Karpas-422 (cell line): ENCODE measurements around the gene COX11. TPM values are rescaled to one million over a fixed set of nuclear protein-coding genes. Genes with fewer than 3 reads are reported as not detected.

Experiments
- DNase-seq: peaks from one replicate; pipeline ENCODE4 v3.0.0-alpha.2; 2015
- H2AFZ ChIP-seq: fragments of 200-600 bp; sonication (generic); 2 replicates; pipeline ENCODE4 v1.6.1; 2014; ENCODE audit warnings: antibody characterized with exemption, low read length, mixed read lengths
- H3K27ac ChIP-seq: fragments of 200-600 bp; sonication (generic); 2 replicates; pipeline ENCODE4 v1.5.1; 2014; ENCODE audit warnings: mild to moderate bottlenecking, low read length, moderate library complexity
- H3K27me3 ChIP-seq: fragments of 200-600 bp; sonication (generic); 2 replicates; pipeline ENCODE4 v1.6.1; 2014; ENCODE audit warnings: low read length, mixed read lengths
- H3K36me3 ChIP-seq: fragments of 200-600 bp; sonication (generic); 2 replicates; pipeline ENCODE4 v1.6.1; 2014; ENCODE audit warnings: low read length, mixed read lengths; ENCODE audit not compliant: insufficient read depth
- H3K4me1 ChIP-seq: fragments of 200-600 bp; sonication (generic); 2 replicates; pipeline ENCODE4 v1.6.1; 2014; ENCODE audit warnings: mild to moderate bottlenecking, low read length, mixed read lengths
- H3K4me2 ChIP-seq: fragments of 200-600 bp; sonication (generic); 2 replicates; pipeline ENCODE4 v1.6.1; 2014; ENCODE audit warnings: low read length, low read depth, mild to moderate bottlenecking; ENCODE audit not compliant: poor library complexity, severe bottlenecking
- H3K4me3 ChIP-seq: fragments of 200-600 bp; sonication (generic); 2 replicates; pipeline ENCODE4 v1.5.1; 2014; ENCODE audit warnings: mild to moderate bottlenecking, antibody characterized with exemption, low read length, mixed read lengths
- H3K79me2 ChIP-seq: fragments of 200-600 bp; sonication (generic); 2 replicates; pipeline ENCODE4 v1.6.1; 2014; ENCODE audit warnings: mild to moderate bottlenecking, low read length, mixed read lengths
- H3K9ac ChIP-seq: fragments of 200-600 bp; sonication (generic); 2 replicates; pipeline ENCODE4 v1.6.0; 2014; ENCODE audit warnings: low read length
- H3K9me2 ChIP-seq: fragments of 200-600 bp; sonication (generic), shearing (Covaris generic); replicated peaks from 2 replicates; pipeline ENCODE4 v1.6.0; 2014; ENCODE audit warnings: mild to moderate bottlenecking, low read length, moderate library complexity; ENCODE audit not compliant: insufficient read depth
- H3K9me3 ChIP-seq: fragments of 300-700, 200-600 bp; sonication (generic); 2 replicates; pipeline ENCODE4 v1.6.1; 2014; ENCODE audit warnings: low read length, mixed read lengths
- H4K20me1 ChIP-seq: fragments of 200-600 bp; sonication (generic); 2 replicates; pipeline ENCODE4 v1.6.1; 2014; ENCODE audit warnings: mild to moderate bottlenecking, antibody characterized with exemption, low read length, low read depth; ENCODE audit not compliant: insufficient read depth
- total RNA-seq: library from RNA; depleted of rRNA; stranded (reverse); fragments of >200 nt; shearing (Covaris generic); gene quantifications from 2 replicates; pipeline ENCODE4 v1.2.3, GENCODE V29; 2014; ENCODE audit warnings: low replicate concordance

The COX11 gene
- total RNA-seq, 1 experiment from 2014 or later: 67.1 TPM

GRCh38 chr17:54935471-54935870 is 33.0 kb downstream of the COX11 start:
- no peaks in the 10 kb centered on the region for H3K4me1 ChIP-seq
- H2AFZ ChIP-seq: no peak overlapping the region
- H3K4me2 ChIP-seq: no peak overlapping the region
- no peaks in the 10 kb centered on the region for H4K20me1 ChIP-seq
- no peaks in the 10 kb centered on the region for H3K27me3 ChIP-seq
- no peaks in the 10 kb centered on the region for H3K36me3 ChIP-seq
- H3K27ac ChIP-seq: no peak overlapping the region
- no peaks in the 10 kb centered on the region for H3K79me2 ChIP-seq
- no peaks in the 10 kb centered on the region for H3K9me2 ChIP-seq
- no peak overlapping the region for H3K4me3 ChIP-seq
- no peak for DNase-seq
- H3K9me3 ChIP-seq: no peaks in the 10 kb centered on the region
- H3K9ac ChIP-seq: no peak overlapping the region

GRCh38 chr17:54933921-54934320 is 34.5 kb downstream of the COX11 start:
- Histone ChIP-seq H4K20me1 (no peaks in the 10 kb centered on the region), H3K9ac (no peak overlapping the region), H3K79me2 (no peaks in the 10 kb centered on the region), H3K4me3 (no peak overlapping the region), H3K4me1 (no peaks in the 10 kb centered on the region), H3K36me3 (no peaks in the 10 kb centered on the region), H2AFZ (no peak overlapping the region), H3K9me3 (no peaks in the 10 kb centered on the region), H3K9me2 (no peaks in the 10 kb centered on the region), H3K27me3 (no peaks in the 10 kb centered on the region), H3K4me2 (no peak overlapping the region), H3K27ac (no peak overlapping the region)
- no peak for DNase-seq

GRCh38 chr17:54932711-54933110 is 35.7 kb downstream of the COX11 start:
- Histone ChIP-seq H3K4me2 (no peak overlapping the region), H3K9me2 (no peaks in the 10 kb centered on the region), H3K79me2 (no peaks in the 10 kb centered on the region), H3K27me3 (no peaks in the 10 kb centered on the region), H3K4me3 (no peak overlapping the region), H3K9ac (no peak overlapping the region), H3K36me3 (no peaks in the 10 kb centered on the region), H2AFZ (no peak overlapping the region), H3K27ac (no peak overlapping the region), H3K4me1 (no peaks in the 10 kb centered on the region), H3K9me3 (no peaks in the 10 kb centered on the region), H4K20me1 (no peaks in the 10 kb centered on the region)
- no peak for DNase-seq

GRCh38 chr17:54927525-54927924 is 40.9 kb downstream of the COX11 start:
- no peaks in the 10 kb centered on the region for H3K79me2 ChIP-seq
- no peaks in the 10 kb centered on the region for H3K36me3 ChIP-seq
- H3K27me3 ChIP-seq: no peaks in the 10 kb centered on the region

GRCh38 chr17:54924405-54924804 is 44.0 kb downstream of the COX11 start:
- Histone ChIP-seq H3K27ac (no peak overlapping the region), H3K9ac (no peak overlapping the region), H2AFZ (no peak overlapping the region), H3K4me1 (no peaks in the 10 kb centered on the region), H4K20me1 (no peaks in the 10 kb centered on the region), H3K9me2 (no peaks in the 10 kb centered on the region), H3K27me3 (no peaks in the 10 kb centered on the region), H3K9me3 (no peaks in the 10 kb centered on the region), H3K79me2 (no peaks in the 10 kb centered on the region), H3K4me3 (no peak overlapping the region), H3K36me3 (no peaks in the 10 kb centered on the region), H3K4me2 (no peak overlapping the region)
- DNase-seq: no peak

More at GRCh38 chr17:54927525-54927924, 40.9 kb downstream of the COX11 start:
- H3K27ac ChIP-seq: no peak overlapping the region
- no peak overlapping the region for H3K9ac ChIP-seq
- no peaks in the 10 kb centered on the region for H4K20me1 ChIP-seq
- H3K9me2 ChIP-seq: no peaks in the 10 kb centered on the region
- no peaks in the 10 kb centered on the region for H3K4me1 ChIP-seq
- no peak overlapping the region for H3K4me2 ChIP-seq
- DNase-seq: no peak
- no peak overlapping the region for H3K4me3 ChIP-seq
- no peaks in the 10 kb centered on the region for H3K9me3 ChIP-seq
- H2AFZ ChIP-seq: no peak overlapping the region

- Histone ChIP-seq H3K27me3 (no peaks in the 10 kb centered on the region), H3K9me3 (no peaks in the 10 kb centered on the region), H3K4me1 (no peaks in the 10 kb centered on the region), H3K9me2 (no peaks in the 10 kb centered on the region), H4K20me1 (no peaks in the 10 kb centered on the region), H3K4me3 (no peak overlapping the region), H3K79me2 (no peaks in the 10 kb centered on the region), H3K36me3 (no peaks in the 10 kb centered on the region), H3K9ac (no peak overlapping the region), H2AFZ (no peak overlapping the region), H3K27ac (no peak overlapping the region), H3K4me2 (no peak overlapping the region)
- no peak for DNase-seq
These were observed 47.6 kb downstream of the COX11 start for GRCh38 chr17:54920819-54921218.

- H2AFZ ChIP-seq: no peak overlapping the region
- no peak for DNase-seq
- H3K4me2 ChIP-seq: no peak overlapping the region
- H3K4me1 ChIP-seq: no peaks in the 10 kb centered on the region
- no peak overlapping the region for H3K9ac ChIP-seq
- H3K4me3 ChIP-seq: no peak overlapping the region
- H3K9me2 ChIP-seq: no peaks in the 10 kb centered on the region
- no peaks in the 10 kb centered on the region for H3K36me3 ChIP-seq
- no peaks in the 10 kb centered on the region for H3K79me2 ChIP-seq
- H3K9me3 ChIP-seq: no peaks in the 10 kb centered on the region
- H3K27ac ChIP-seq: no peak overlapping the region
- H3K27me3 ChIP-seq: no peaks in the 10 kb centered on the region
- H4K20me1 ChIP-seq: no peaks in the 10 kb centered on the region
These were observed 49.0 kb downstream of the COX11 start for GRCh38 chr17:54919425-54919824.

- Histone ChIP-seq H2AFZ (no peak overlapping the region), H3K9me2 (no peaks in the 10 kb centered on the region), H3K79me2 (no peaks in the 10 kb centered on the region), H3K9ac (no peak overlapping the region), H3K36me3 (no peaks in the 10 kb centered on the region), H3K27ac (no peak overlapping the region), H3K4me1 (no peaks in the 10 kb centered on the region), H4K20me1 (no peaks in the 10 kb centered on the region), H3K4me3 (no peak overlapping the region), H3K27me3 (no peaks in the 10 kb centered on the region), H3K9me3 (no peaks in the 10 kb centered on the region), H3K4me2 (no peak overlapping the region)
- DNase-seq: no peak
These were observed 51.7 kb downstream of the COX11 start for GRCh38 chr17:54916721-54917120.
